Measurements from ENCODE around the gene IFT81. TPM values are rescaled to one million over a fixed set of nuclear protein-coding genes. Genes with fewer than 3 reads are reported as not detected.

Gene IFT81
- polyA plus RNA-seq, 1 experiment: 6.6 TPM

DNA sequence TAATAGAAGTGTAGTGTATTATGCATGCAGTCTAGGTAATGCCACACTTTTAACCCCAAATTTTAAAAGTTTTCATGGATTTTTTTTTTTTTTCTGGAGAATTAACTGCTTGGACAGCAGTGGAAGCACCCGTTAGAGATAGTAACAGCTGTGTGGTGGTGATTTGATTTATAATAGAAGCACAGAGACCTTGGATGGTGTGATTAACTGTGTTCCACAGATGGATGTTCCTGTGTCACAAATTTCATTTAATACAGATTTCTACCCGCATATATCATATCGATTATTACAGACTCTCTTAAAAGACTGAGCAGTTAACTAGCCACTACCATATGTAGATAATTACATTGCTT is 47.0 kb downstream of the IFT81 start:
- H3K36me3 ChIP-seq (ENCODE audit: control insufficient read depth, insufficient read depth, low read length): peaks cover 2% of the 10 kb centered on the region; the same call in 1 of the 2 replicates
- no peak for DNase-seq (ENCODE audit: low read depth)
- H3K27me3 ChIP-seq (ENCODE audit: control insufficient read depth, insufficient read depth, low read length): no peaks in the 10 kb centered on the region
- TF ChIP-seq, protein P1, sequence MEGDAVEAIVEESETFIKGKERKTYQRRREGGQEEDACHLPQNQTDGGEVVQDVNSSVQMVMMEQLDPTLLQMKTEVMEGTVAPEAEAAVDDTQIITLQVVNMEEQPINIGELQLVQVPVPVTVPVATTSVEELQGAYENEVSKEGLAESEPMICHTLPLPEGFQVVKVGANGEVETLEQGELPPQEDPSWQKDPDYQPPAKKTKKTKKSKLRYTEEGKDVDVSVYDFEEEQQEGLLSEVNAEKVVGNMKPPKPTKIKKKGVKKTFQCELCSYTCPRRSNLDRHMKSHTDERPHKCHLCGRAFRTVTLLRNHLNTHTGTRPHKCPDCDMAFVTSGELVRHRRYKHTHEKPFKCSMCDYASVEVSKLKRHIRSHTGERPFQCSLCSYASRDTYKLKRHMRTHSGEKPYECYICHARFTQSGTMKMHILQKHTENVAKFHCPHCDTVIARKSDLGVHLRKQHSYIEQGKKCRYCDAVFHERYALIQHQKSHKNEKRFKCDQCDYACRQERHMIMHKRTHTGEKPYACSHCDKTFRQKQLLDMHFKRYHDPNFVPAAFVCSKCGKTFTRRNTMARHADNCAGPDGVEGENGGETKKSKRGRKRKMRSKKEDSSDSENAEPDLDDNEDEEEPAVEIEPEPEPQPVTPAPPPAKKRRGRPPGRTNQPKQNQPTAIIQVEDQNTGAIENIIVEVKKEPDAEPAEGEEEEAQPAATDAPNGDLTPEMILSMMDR (IDR thresholded peaks at IDR 0.05; ENCODE audit: insufficient read depth, low read depth, low read length): no peak
- H3K4me3 ChIP-seq (ENCODE audit: low read depth, low read length): no peak overlapping the region
- POLR2A ChIA-PET: no interaction called here
- CTCF ChIA-PET: interaction anchor here (1.4 kb wide), 1 partner anchor 10 kb away, joined by 4 read pairs; no protein-coding TSS in a partner anchor

DNA sequence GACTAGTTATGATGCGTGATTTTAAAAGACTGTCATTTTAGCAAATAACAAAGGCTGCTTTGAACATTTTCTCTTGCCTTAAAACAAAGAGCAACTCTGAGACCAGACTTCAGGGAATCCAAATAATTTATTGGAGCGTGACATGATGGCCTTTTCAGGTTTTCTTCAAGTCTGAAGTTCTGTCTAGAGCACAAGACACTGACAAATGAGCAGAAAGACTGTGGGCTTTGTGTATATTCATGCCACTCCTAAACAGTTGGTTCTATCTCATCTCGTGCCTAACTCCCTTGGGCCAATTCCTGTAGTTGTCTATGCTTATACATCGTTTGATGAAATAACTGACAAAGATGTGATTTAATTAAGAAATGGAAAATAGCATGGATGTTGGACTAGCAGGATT is 47.5 kb downstream of the IFT81 start:
- POLR2A ChIA-PET: no interaction called here
- H3K27me3 ChIP-seq (ENCODE audit: control insufficient read depth, insufficient read depth, low read length): no peaks in the 10 kb centered on the region
- TF ChIP-seq, protein P1 (IDR thresholded peaks at IDR 0.05; ENCODE audit: insufficient read depth, low read depth, low read length): no peak
- DNase-seq (ENCODE audit: low read depth): no peak
- peaks cover 2% of the 10 kb centered on the region; the same call in 1 of the 2 replicates for H3K36me3 ChIP-seq (ENCODE audit: control insufficient read depth, insufficient read depth, low read length)
- CTCF ChIA-PET: no interaction called here
- H3K4me3 ChIP-seq (ENCODE audit: low read depth, low read length): no peak overlapping the region

DNA sequence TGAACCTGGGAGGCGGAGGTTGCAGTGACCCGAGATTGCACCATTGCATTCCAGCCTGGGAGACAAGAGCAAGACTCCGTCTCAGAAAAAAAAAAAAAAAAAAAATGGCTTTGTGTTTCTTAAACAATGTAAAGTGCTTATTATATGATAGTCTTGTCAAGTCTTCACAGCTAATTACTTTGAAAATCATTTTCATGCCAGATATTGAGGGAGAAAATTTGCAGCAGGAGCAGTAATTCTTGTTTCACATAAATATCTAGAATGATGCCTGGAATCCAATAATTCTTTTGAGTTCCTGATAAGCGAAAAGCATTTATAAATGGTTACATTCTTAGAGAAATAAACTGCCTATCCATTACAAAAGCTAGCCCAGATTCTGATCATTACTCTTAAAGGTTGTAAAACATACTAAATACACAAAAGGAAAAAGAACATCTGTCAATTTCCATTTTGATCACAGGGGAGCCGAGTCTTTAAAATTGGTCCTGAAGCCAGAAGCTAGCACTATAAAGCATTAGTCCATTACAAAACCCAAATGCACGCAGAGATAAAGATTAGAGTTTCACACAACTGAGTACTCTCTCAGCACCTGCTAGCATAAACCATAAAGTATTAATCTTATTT is 50.3 kb downstream of the IFT81 start:
- Histone ChIP-seq H3K27me3 (ENCODE audit: control insufficient read depth, insufficient read depth, low read length) (no peaks in the 10 kb centered on the region), H3K36me3 (ENCODE audit: control insufficient read depth, insufficient read depth, low read length) (no peaks in the 10 kb centered on the region), H3K4me3 (ENCODE audit: low read depth, low read length) (no peak overlapping the region)
- TF ChIP-seq, protein P1 (IDR thresholded peaks at IDR 0.05; ENCODE audit: insufficient read depth, low read depth, low read length): no peak
- ChIA-PET POLR2A (interaction anchor here (0.7 kb wide), 1 partner anchor 63 kb away, joined by 12 read pairs; no protein-coding TSS in a partner anchor), CTCF (no interaction called here)
- no peak for DNase-seq (ENCODE audit: low read depth)

DNA sequence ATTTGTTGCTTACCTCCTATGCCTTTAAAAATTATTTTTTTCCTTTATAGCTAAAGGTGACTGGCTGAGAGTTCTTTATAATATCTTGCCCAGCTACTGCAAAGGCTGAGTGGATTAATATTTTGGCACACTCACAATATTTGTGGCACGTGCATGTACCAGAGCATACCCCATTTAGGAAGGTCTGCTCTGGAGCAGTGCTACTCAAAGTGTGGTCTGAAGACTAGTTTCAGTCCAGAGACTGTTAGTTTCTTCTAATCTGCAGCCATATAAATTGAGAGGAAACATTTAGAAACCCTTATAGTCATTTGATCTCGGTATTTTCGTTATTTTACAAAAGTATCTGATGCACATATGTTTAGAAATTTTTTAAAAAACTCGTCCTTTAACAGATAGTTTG is 51.0 kb downstream of the IFT81 start:
- POLR2A ChIA-PET: no interaction called here

DNA sequence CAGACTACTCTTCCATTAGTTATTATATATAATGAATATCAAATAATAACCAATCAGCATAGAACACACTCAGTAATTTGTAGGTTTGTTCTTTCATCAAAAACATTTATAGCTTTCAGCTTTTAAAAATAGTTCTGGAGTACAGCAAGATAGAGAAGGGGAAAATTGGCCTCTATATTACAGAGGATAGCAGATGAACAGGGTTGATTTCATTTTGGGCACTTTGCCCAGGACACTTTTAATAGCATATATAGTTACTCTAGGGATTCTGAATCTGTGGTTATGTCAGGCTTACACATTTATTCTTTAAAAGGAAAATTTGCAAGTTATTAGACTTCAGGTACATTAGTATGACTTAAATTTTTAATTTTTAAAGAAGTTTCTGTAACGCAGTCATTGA is 52.6 kb downstream of the IFT81 start:
- Histone ChIP-seq H3K27me3 (ENCODE audit: control insufficient read depth, insufficient read depth, low read length) (no peaks in the 10 kb centered on the region), H3K36me3 (ENCODE audit: control insufficient read depth, insufficient read depth, low read length) (no peaks in the 10 kb centered on the region), H3K4me3 (ENCODE audit: low read depth, low read length) (no peak overlapping the region)
- TF ChIP-seq, protein P1 (IDR thresholded peaks at IDR 0.05; ENCODE audit: insufficient read depth, low read depth, low read length): no peak
- POLR2A ChIA-PET: no interaction called here
- CTCF ChIA-PET: interaction anchor here (1.1 kb wide), 1 partner anchor 75 kb away, joined by 4 read pairs; no protein-coding TSS in a partner anchor
- no peak for DNase-seq (ENCODE audit: low read depth)

More for the DNA sequence above, 51.0 kb downstream of the IFT81 start:
- TF ChIP-seq, protein P1 (IDR thresholded peaks at IDR 0.05; ENCODE audit: insufficient read depth, low read depth, low read length): no peak
- CTCF ChIA-PET: no interaction called here
- DNase-seq (ENCODE audit: low read depth): no peak
- no peak overlapping the region for H3K4me3 ChIP-seq (ENCODE audit: low read depth, low read length)
- H3K36me3 ChIP-seq (ENCODE audit: control insufficient read depth, insufficient read depth, low read length): no peaks in the 10 kb centered on the region
- H3K27me3 ChIP-seq (ENCODE audit: control insufficient read depth, insufficient read depth, low read length): no peaks in the 10 kb centered on the region
